Measurements from ENCODE around the gene ANGPT4.
A peak's percentile ranks its signal among the peaks of the same experiment; 100 is the strongest.

The ANGPT4 gene

GRCh38 chr20:956330-956951 lies 40.3 kb upstream of the ANGPT4 start:
- DNase-seq (ENCODE audit: insufficient read length, low spot score), result peak; percentile 80
- TF ChIP-seq POLR2AphosphoS5 (IDR thresholded peaks at IDR 0.05; ENCODE audit: low read depth, low read length) (no peak), SPI1 (IDR thresholded peaks at IDR 0.05; ENCODE audit: low read depth, low read length) (0 out of 2 replicates have a peak, but pooled peaks have one; percentile 16)
- FAIRE-seq, result peak; percentile 96

DNA sequence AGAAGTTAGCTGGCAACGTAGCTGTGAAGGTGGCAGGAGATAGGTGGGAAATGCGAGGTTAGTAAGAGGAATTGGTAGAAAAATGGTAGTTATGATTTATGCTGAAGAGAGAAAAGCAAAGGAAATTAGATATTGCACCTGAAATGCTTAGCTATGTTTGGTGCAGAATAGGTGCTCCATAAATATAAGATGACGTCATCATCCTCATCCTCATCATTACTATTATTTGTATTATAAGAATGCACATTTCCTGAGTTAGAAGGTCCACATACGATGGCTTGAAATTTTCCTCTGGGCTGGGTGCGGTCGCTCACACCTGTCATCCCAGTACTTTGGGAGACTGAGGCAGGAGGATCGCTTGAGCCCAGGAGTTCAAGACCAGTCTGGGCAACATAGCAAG lies 39.5 kb upstream of the ANGPT4 start:
- FAIRE-seq, result no peak
- TF ChIP-seq POU2F2 (IDR thresholded peaks at IDR 0.05; ENCODE audit: low read depth, low read length) (no peak), POLR2AphosphoS5 (IDR thresholded peaks at IDR 0.05; ENCODE audit: low read depth, low read length) (no peak), POLR2A (IDR thresholded peaks at IDR 0.05; ENCODE audit: low read depth, low read length) (no peak), PAX5 (IDR thresholded peaks at IDR 0.05; ENCODE audit: insufficient read depth, low read length, severe bottlenecking) (no peak), SPI1 (IDR thresholded peaks at IDR 0.05; ENCODE audit: low read depth, low read length) (no peak), TAF1 (IDR thresholded peaks at IDR 0.05; ENCODE audit: low read depth, low read length) (no peak)
- DNase-seq (ENCODE audit: insufficient read length, low spot score), result no peak

DNA sequence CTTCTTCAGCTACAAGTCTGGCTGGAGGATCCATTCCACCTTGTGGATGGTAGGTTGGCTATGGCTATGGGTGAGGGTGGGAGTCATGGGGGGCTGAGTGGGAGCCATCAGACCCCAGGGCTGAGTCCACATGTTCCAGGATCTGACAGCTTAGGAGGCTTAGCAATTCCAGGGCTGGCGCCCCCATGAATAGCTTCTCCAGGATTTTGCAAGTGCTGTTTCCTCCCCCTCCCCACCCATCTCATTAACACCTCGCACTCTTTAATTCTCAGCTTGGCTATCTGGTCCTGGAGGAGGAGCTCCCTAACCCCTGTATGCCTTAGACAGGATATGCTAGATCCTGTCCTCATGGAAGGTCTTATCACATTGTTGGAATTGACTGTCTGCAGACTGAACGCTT lies 39.0 kb upstream of the ANGPT4 start:
- TF ChIP-seq PAX5 (IDR thresholded peaks at IDR 0.05; ENCODE audit: insufficient read depth, low read length, severe bottlenecking), result no peak
- no peak for TF ChIP-seq SPI1 (IDR thresholded peaks at IDR 0.05; ENCODE audit: low read depth, low read length)
- no peak for TF ChIP-seq POU2F2 (IDR thresholded peaks at IDR 0.05; ENCODE audit: low read depth, low read length)
- no peak for TF ChIP-seq TAF1 (IDR thresholded peaks at IDR 0.05; ENCODE audit: low read depth, low read length)
- TF ChIP-seq POLR2A (IDR thresholded peaks at IDR 0.05; ENCODE audit: low read depth, low read length), result no peak
- TF ChIP-seq POLR2AphosphoS5 (IDR thresholded peaks at IDR 0.05; ENCODE audit: low read depth, low read length), result no peak
- DNase-seq (ENCODE audit: insufficient read length, low spot score), result no peak
- no peak for FAIRE-seq

DNA sequence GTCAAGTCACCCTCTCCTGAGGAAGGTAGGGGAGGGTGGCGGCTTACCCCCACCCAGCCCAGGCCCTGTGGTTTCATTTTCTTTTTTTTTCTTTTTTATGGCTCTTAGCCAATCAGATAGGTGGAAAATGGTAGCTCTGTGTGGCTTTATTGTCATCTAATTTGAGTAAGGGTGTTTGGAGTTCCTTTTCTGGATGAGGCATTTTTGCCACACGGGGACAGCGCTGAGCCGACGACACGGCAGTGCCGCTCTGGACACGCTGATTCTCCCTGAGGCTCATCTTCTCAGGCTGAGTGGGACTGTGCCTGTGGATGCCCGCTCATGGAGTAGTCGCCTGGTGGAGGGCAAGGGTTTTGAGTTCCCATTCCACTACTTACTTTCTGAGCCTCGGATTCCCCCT lies 37.6 kb upstream of the ANGPT4 start:
- FAIRE-seq (no peak), DNase-seq (ENCODE audit: insufficient read length, low spot score) (no peak)
- TF ChIP-seq PAX5 (IDR thresholded peaks at IDR 0.05; ENCODE audit: insufficient read depth, low read length, severe bottlenecking) (no peak), POU2F2 (IDR thresholded peaks at IDR 0.05; ENCODE audit: low read depth, low read length) (no peak), SPI1 (IDR thresholded peaks at IDR 0.05; ENCODE audit: low read depth, low read length) (no peak), POLR2A (IDR thresholded peaks at IDR 0.05; ENCODE audit: low read depth, low read length) (no peak), POLR2AphosphoS5 (IDR thresholded peaks at IDR 0.05; ENCODE audit: low read depth, low read length) (no peak)

DNA sequence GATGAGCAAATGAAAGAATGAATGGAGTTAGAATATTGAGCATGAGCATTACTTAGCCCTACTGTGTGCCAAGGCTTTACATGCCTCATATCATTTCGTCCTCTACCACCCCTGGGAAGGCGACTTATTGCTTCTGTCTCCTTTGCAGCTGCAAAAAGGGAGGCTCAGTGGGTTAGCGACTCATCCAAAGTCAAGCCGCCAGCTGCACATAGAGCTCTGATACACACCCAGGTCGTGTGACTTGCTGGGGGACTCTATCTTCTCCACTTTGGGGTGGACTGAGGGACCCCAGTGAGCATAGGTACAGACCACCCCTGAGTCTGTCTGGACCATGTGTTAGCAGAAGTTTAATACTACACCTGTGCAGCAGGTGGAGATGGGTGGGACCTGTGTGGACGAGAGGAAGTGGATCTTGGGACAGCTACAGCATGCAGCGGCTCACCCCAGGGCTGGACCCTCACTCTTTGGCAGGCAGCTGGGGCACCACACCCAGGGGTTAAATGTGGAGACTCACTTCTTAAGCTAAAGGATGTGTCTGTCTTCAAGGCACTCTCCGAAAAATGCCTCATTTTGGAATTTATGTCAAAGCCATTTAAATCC lies 36.2 kb upstream of the ANGPT4 start:
- no peak for FAIRE-seq
- TF ChIP-seq POLR2A (IDR thresholded peaks at IDR 0.05; ENCODE audit: low read depth, low read length), result no peak
- no peak for TF ChIP-seq TAF1 (IDR thresholded peaks at IDR 0.05; ENCODE audit: low read depth, low read length)
- no peak for TF ChIP-seq PAX5 (IDR thresholded peaks at IDR 0.05; ENCODE audit: insufficient read depth, low read length, severe bottlenecking)
- TF ChIP-seq SPI1 (IDR thresholded peaks at IDR 0.05; ENCODE audit: low read depth, low read length), result no peak
- TF ChIP-seq POU2F2 (IDR thresholded peaks at IDR 0.05; ENCODE audit: low read depth, low read length), result no peak
- no peak for TF ChIP-seq POLR2AphosphoS5 (IDR thresholded peaks at IDR 0.05; ENCODE audit: low read depth, low read length)
- DNase-seq (ENCODE audit: insufficient read length, low spot score), result no peak

DNA sequence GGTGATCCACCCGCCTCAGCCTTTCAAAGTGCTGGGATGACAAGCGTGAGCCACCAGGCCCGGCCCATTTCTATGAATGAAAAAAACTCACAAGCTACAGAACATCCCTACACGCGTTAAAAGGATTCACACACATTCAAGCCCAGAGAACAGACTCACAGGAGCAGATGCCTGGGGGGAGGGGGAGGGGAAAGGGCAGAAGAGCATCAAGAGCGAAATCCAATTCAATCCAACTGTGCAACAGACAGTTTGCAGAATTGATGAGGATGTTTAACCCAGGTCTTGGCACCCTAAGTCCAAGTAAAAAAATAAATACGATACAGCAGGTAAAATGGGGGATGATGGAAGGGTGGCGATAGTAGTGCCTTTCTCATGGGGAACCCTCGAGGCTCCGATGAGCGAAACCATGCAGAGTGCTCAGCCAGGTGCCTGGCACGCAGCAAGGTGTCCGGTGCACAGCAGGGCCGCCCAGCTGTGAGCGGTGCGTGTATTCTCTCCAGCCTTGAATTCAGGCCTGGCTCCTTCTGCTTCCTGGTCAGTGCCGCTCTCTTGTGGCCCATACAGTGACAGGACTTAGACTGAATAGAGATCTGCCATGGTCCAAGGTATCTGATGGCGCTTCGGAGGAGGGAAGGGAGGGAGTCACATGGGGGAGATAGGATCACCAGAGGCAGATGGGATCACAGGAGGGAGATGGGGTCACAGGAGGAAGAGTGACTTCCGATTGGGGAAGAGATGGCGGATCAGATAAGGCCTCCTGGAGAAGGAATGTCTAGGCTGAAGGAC lies 35.4 kb upstream of the ANGPT4 start:
- TF ChIP-seq PAX5 (IDR thresholded peaks at IDR 0.05; ENCODE audit: insufficient read depth, low read length, severe bottlenecking) (no peak), POLR2AphosphoS5 (IDR thresholded peaks at IDR 0.05; ENCODE audit: low read depth, low read length) (no peak), POU2F2 (IDR thresholded peaks at IDR 0.05; ENCODE audit: low read depth, low read length) (no peak)

GRCh38 chr20:949717-950116 lies 33.6 kb upstream of the ANGPT4 start:
- no peak for FAIRE-seq
- TF ChIP-seq SPI1 (IDR thresholded peaks at IDR 0.05; ENCODE audit: low read depth, low read length) (no peak), POLR2A (IDR thresholded peaks at IDR 0.05; ENCODE audit: low read depth, low read length) (no peak)
- DNase-seq (ENCODE audit: insufficient read length, low spot score), result no peak

More for the DNA sequence above, 35.4 kb upstream of the ANGPT4 start:
- no peak for DNase-seq (ENCODE audit: insufficient read length, low spot score)
- FAIRE-seq, result no peak

GRCh38 chr20:946826-947225 lies 30.7 kb upstream of the ANGPT4 start:
- DNase-seq (ENCODE audit: insufficient read length, low spot score), result no peak
- TF ChIP-seq TAF1 (IDR thresholded peaks at IDR 0.05; ENCODE audit: low read depth, low read length) (no peak), POLR2A (IDR thresholded peaks at IDR 0.05; ENCODE audit: low read depth, low read length) (no peak), POU2F2 (IDR thresholded peaks at IDR 0.05; ENCODE audit: low read depth, low read length) (no peak), POLR2AphosphoS5 (IDR thresholded peaks at IDR 0.05; ENCODE audit: low read depth, low read length) (no peak), SPI1 (IDR thresholded peaks at IDR 0.05; ENCODE audit: low read depth, low read length) (no peak), PAX5 (IDR thresholded peaks at IDR 0.05; ENCODE audit: insufficient read depth, low read length, severe bottlenecking) (no peak)
- FAIRE-seq, result no peak

DNA sequence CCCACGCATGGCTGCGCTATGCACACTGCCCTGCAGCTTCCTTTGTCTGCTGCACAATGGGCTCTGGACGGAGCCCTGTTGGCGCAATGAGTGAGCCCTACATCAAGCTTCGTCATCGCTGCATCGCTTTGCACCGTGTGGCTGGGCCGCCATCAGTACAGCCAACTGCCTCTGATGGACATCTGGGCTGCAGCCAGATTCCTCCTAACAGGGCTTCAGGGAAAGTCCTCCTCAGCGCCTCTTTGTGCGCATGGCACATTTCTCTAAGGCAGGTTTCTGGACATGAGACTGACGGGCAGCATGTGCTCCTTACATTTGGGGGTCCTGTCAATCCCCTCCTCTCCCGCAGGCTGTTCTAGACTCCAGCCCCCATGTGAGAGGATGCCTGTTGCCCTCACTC lies 29.7 kb upstream of the ANGPT4 start:
- DNase-seq (ENCODE audit: insufficient read length, low spot score) (no peak), FAIRE-seq (no peak)
- TF ChIP-seq POLR2A (IDR thresholded peaks at IDR 0.05; ENCODE audit: low read depth, low read length) (no peak), TAF1 (IDR thresholded peaks at IDR 0.05; ENCODE audit: low read depth, low read length) (no peak), SPI1 (IDR thresholded peaks at IDR 0.05; ENCODE audit: low read depth, low read length) (no peak), POU2F2 (IDR thresholded peaks at IDR 0.05; ENCODE audit: low read depth, low read length) (no peak), POLR2AphosphoS5 (IDR thresholded peaks at IDR 0.05; ENCODE audit: low read depth, low read length) (no peak), PAX5 (IDR thresholded peaks at IDR 0.05; ENCODE audit: insufficient read depth, low read length, severe bottlenecking) (no peak)
